ENCODE results near the gene ATG2B.
"Not testable (repeated sequence)": the region's sequence is repeated elsewhere in the genome, so short reads cannot be mapped to it uniquely, and the experiment has no call there.

Gene ATG2B

DNA sequence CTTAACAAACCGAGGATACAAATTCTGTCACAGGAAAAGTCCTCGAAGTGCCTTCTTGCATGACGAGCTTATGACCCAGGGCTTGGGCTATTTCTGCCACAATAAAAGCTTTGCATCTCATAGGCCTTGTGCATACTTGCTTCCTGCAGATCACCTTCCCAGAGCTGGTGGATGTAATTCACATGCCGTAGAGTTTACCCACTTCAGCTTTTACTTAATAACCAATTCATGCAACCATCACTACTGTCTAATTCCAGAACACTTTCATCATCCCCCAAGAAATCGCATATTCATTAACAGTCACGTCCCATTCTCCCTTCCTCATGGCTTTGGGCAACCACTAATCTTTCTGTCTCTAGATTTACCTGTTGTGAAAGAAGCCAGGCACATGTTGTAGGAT lies 116.1 kb downstream of the ATG2B start:
- DNase-seq = no peak

DNA sequence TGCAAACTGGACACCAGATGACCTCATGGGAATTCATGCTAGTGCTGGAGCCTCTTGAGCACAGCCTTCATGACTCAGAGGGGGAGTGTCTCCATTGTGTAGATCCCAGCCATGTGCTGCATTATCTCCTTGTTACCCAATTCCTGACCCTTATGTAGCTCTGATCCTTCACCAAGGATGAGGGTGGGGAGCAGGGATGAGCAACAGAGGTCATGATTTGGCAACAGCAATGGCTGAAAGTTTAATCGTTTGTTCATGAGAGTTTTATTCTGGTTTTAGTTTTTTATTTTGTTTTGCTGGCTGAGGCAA lies 116.6 kb downstream of the ATG2B start:
- no peak for DNase-seq

DNA sequence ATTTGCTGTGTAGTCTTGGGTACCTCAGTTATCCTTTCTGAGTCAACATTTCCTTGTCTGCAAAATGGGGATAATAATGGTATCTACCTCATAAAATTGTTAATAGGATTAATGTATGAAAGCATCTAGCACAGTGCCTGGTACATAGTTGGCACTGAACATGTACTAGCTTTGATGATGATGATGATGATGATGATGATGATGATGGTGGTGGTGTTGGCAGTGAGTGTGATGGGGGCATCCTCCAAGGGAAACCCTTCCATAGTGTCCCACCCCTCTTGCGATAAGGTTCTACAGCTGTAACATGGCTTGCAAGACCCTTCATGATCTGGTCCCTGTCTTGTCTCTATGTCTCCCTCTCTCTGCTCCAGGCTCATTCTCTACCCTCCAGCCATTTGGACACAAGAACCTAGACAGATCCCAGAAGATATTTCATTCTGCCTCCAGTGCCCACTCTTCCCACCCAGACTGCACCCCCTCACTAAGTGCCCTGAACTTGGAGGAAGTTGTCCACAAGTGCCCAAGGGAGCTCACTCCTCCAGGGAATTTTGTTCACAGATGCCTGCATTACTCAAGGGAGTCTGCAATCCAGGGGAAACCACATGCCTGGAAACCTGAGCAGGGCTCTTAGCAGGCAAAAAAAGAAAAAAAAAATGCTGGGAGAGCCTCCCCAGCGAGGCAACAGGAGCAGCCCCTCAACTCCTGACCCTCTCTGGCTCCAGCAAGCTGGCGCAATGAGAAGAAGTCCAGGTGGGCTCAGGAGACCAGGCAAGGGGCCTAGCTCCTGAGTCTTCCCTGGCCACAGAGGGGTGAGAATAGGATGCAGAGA lies 117.2 kb downstream of the ATG2B start:
- DNase-seq = no peak

DNA sequence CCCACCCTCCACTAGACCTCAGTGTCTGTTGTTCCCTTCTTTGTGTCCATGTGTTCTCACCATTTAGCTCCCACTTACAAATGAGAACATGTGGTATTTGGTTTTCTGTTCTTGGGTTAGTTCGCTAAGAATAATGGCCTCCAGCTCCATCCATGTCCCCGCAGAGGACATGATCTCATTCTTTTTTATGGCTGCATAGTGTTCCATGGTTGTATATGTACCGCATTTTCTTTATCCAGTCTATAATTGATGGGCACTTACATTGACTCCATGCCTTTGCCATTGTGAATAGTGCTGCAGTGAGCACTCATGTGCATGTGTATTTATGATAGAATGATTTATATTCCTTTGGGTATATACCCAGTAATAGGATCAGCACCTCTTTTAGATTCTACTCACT lies 118.1 kb downstream of the ATG2B start:
- DNase-seq = not testable (repeated sequence)

DNA sequence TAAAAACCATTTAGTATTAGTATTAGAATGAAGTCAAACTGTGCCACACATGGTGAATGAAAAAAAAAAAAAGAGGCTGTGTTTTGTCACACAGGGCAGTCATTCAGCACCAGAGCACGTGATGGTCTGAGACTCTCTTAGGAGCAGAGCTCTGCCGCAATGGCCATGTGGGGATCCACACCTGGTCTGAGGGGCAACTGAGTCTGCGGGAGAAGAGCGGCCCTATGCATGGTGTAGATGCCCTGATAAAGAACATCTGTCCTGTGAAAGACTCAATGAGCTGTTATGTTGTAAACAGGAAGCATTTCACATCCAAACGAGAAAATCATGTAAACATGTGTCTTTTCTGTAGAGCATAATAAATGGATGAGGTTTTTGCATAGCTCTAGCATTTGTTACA lies 119.4 kb downstream of the ATG2B start:
- no peak for DNase-seq

DNA sequence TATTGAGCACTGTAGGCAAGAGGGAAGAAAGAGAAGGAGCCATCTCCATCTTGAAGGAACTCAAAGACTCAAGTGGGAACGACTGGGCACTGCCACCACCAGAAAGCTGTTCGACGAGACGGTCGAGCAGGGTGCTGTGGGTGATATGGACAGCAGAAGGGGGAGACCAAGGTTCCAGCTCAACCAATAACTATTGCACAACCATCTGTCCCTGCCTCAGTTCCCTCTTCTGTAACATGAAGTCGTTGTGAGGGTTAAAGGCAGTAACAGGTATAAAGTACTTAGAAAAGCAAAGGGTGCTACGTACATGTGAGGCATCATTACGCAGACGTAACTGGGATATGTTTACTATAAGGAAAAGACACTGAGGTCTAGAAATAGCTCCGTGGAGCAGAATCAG lies 121.0 kb downstream of the ATG2B start:
- no peak for DNase-seq

GRCh38 chr14:96240641-96241040 lies 122.5 kb downstream of the ATG2B start:
- no peak for DNase-seq

DNA sequence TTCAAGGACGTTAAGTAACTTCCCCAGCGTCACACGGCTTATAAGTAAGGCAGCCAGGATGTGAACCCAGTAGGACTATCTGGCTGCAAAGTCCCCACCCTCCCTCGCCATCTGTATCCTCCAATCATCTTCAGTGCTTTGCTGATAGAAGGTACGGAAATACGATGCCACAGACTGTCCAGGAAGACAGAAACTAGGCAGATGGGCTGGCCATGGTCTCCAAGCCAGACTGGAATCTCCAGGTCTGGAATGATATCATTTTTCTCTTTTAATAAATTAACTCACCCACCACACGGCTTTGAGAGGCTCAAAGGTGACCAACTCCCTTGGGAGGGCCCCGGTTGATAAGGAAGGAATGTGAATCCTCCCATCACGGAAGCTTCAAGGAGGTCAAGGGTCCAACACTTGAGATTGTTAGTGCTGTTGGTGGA lies 123.4 kb downstream of the ATG2B start:
- no peak for DNase-seq

- no peak for DNase-seq
These were observed 124.4 kb downstream of the ATG2B start for GRCh38 chr14:96238676-96239265.

GRCh38 chr14:96237641-96238040 lies 125.5 kb downstream of the ATG2B start:
- DNase-seq = no peak

DNA sequence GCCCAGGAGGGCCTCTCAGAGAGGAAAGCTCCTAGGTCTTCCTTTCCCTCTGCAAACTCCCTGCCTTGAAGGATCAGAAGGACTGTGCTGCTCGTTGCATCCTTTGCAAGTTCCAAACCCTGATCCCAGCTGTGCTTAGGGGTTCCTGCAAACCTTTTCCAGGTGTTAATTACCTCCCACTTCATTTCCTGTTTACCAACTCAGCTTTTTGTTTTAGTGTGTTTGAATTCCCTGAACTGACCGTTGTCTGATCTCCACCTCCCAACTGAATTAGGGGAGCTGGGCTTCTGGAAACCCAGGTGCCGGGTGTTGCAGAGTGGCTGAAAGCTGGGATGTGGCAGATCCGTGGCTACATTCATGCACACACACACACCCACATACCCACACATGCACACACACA lies 127.7 kb downstream of the ATG2B start:
- no peak for DNase-seq

DNA sequence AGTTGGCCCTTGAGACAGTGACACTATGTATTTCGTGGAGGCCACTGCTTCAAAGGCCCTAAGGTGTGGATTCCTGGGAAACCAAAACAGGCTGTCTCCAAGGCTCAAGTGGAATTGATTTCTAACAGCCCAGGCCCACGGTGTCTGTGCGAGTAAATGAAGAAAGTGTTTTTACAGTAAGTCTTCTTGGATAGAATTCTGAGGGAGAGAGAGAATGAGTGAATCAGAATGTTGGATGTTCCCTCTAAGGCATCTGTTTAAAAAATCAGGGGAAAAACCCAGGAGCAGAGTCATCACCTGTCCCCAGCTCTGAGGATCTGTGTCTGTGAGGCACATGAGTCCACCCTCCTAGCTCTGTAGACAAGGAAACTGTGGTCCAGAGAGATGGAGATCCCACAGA lies 129.5 kb downstream of the ATG2B start:
- no peak for DNase-seq

GRCh38 chr14:96232506-96232905 lies 130.6 kb downstream of the ATG2B start:
- DNase-seq = no peak

DNA sequence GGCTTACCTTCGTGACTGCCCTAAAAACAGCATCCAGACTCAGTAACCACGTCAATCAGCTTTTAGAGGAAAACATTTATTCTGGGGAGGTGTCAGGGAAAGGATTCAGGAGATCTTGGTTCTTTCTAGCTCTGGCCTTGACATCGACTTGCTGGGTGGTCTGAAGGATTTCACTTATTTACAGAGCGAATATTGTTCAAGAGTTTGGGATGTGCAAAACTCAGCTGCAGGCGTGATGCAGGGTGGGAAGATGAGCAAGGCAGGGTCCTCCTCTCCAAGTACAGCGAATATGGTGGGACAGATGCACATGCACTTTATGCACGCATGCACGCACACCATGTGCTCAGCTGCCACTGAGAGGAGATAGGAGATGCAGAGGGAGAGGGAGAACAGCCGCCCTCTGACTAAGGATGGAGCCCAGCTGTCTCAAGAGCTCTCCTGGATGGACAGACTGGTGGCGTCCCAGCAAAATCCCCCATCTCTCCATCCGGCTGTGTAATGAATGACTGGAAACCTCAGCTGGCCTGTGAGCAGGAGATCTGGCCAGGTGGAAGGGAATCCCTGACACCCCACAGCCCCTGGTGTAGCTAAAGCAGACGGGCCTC lies 131.5 kb downstream of the ATG2B start:
- DNase-seq = no peak

- DNase-seq = no peak
These were observed 132.1 kb downstream of the ATG2B start for GRCh38 chr14:96231056-96231455.

DNA sequence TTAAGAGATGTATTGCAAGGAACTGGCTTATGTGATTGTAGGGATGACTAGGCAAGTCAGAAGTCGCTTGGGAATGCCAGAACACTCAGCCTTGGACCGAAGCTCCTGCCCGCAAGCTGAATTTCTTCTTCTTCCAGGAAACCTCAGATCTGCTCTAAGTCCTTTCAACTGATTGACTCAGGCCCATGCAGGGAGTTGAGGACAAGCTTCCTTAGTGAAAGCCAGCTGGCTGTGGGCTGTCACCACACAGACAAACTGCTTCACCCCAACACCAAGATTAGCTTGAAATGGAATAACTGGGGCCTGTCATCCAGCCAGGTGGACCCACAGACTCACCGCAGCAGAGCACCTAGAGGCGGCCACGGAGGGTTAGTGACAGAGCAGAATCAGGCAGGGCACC lies 133.8 kb downstream of the ATG2B start:
- no peak for DNase-seq
